ENCODE results near the gene SPTLC3.

SPTLC3 gene

DNA sequence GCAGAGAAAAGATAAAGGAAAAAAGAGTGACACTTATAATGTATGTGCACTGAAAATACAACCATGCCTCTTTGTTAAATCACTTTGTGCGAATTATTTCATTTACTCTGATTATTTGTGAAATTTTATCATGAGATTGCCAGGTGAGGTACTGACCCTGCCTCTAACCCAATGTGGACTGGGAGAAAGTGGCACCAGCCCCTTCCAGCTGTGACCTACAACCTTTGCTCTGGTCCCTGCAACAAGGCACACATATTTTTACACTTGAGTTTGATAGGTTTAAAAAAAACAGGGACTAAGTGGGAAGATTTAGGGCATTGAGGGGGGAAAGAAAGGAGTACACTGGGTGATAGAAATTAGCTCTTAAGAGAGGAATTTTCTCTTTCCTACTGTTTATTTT, 132.0 kb downstream of the SPTLC3 start:
- TF ChIP-seq GATA3 (IDR thresholded peaks at IDR 0.05; ENCODE audit: low read depth, low read length): no peak
- TF ChIP-seq GATA2 (IDR thresholded peaks at IDR 0.05; ENCODE audit: low read depth, low read length): no peak

DNA sequence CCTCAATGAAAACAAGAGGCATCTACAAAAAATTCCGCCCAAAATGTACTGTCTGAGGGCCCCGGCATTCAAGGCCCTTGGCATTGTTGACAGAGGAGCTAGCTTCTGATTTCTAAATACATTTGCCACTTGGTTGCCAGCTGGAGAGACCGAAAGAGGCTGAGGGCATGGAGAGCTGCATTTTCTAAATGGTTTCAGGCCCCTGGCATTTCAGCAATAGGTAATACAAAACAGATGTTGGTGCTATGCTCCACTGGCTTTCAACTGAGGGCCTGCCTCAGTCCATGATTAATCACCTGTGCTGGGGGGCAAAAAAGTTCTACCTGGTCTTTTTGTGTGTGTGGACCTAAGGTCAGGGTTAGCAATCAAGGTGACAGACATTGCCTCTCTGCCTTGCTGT, 132.8 kb downstream of the SPTLC3 start:
- TF ChIP-seq GATA3 (IDR thresholded peaks at IDR 0.05; ENCODE audit: low read depth, low read length) (no peak), GATA2 (IDR thresholded peaks at IDR 0.05; ENCODE audit: low read depth, low read length) (no peak)

DNA sequence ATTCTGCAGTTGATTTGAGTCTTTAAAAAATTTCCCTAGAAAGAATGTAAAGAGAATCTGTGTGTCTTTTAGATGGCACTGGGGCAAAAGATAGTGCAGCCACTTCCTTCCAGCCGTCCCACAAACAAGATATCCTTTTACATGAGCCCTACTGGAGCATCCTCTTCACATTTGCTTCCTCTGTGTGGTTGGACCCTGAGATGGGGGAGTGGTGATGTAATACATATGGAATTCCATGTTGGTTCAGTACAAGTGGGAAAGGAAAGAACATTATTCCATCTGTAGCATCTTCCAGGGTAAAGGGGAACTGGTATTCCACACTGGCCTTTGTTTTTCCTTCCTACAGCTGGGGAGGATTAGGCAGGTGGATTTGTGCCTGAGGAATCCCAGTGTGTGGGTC, 133.4 kb downstream of the SPTLC3 start:
- no peak for TF ChIP-seq GATA3 (IDR thresholded peaks at IDR 0.05; ENCODE audit: low read depth, low read length)
- no peak for TF ChIP-seq GATA2 (IDR thresholded peaks at IDR 0.05; ENCODE audit: low read depth, low read length)

DNA sequence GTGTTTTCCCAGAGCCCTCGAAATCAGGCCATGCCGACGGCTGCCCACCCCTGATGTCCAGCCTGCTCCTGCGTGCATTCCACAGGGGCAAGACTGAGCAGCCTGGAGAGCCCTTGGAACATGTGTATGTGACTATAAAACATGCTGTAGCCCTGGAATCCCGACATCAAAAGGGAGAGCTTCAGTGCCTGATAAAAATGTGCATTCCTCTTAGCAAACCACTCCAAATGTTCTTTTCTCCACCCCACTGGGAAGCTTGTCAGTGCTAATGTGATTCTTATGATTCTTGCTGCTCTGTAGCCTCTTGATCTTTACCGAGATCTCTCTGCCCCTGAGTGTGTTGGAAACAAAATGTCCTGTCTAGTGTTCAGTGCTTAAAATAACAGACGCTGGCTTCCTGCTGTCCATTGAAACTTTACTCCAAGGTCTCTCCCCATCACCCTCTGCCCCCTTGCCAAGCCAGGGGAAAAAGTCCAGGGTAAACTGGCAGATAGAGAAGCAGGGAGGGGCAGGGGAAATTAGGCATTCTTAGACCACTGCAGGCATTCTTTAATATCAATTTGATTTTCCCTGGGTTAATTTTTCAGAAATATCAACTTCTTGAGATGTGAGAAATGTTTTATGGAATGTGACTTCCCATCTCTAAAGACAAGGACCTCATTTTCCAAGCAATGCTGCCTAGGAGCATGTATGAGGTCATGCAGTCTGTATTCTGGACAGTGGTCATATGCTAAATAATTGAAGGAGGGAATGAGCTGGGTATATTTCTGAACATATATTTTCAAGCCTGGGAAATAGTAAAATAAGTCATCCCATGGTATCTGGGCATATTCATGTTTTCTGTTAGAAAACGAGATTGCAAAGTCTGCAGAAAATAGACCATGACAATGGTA, 138.5 kb downstream of the SPTLC3 start:
- TF ChIP-seq GATA2 (IDR thresholded peaks at IDR 0.05; ENCODE audit: low read depth, low read length) (no peak), GATA3 (IDR thresholded peaks at IDR 0.05; ENCODE audit: low read depth, low read length) (no peak)

DNA sequence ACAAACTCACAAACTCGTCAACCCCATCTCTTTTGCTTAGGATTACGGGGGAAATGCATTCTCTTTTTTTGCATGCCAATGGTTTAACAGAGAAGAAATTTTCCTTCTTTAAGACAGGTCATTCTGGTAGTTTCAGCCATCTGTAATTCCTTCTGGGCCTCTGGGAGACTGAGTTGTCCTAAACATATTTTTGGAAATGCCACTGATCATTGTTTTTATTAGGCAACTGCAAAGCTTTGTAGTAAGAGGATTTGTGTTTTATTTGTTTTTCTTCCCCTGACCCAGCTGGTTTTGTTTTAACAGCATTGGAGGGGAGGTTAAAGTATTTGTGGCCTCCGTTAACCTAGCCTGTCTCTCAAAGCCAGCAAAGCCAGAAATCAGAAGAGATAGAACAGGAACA, 139.2 kb downstream of the SPTLC3 start:
- TF ChIP-seq GATA3 (IDR thresholded peaks at IDR 0.05; ENCODE audit: low read depth, low read length): no peak
- TF ChIP-seq GATA2 (IDR thresholded peaks at IDR 0.05; ENCODE audit: low read depth, low read length): no peak

DNA sequence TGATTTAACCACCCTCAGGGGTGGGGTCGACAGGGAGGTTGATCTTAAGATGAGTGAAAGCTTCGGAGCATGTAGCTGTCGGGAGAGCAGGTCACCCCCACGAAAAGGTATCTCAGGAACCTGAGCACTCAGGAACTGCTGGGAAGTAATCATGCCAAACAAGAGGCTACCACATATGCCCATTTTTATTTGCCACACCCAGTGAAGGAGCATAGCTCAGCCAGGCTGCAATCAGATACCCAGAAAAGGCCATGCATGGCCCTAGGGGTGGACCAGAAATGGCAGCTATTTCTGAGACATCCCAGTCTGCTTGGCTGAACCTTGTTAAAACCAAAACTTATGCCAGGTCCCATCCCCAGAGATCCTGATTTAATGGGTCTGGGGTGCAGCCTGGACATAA, 139.6 kb downstream of the SPTLC3 start:
- TF ChIP-seq GATA2 (IDR thresholded peaks at IDR 0.05; ENCODE audit: low read depth, low read length) (no peak), GATA3 (IDR thresholded peaks at IDR 0.05; ENCODE audit: low read depth, low read length) (no peak)

DNA sequence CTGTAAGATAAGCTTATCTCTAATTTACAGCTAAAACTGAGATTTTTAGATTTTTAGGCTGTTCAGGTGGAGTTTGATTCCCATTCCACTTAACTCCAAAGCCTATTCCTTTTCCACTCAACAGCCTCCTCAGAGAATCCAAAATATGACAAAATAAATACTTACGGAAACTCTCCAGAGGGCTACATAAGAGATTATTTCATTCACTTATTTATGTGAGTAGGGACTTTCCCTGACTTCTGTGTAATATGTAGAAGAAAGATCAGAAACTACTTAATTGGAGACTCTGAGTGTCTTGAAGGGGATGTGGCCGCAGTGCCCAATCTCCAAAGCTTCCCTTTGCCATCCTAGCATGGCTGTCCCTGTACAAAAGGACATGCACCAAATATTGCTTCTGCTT, 140.2 kb downstream of the SPTLC3 start:
- TF ChIP-seq GATA3 (IDR thresholded peaks at IDR 0.05; ENCODE audit: low read depth, low read length): no peak
- no peak for TF ChIP-seq GATA2 (IDR thresholded peaks at IDR 0.05; ENCODE audit: low read depth, low read length)

DNA sequence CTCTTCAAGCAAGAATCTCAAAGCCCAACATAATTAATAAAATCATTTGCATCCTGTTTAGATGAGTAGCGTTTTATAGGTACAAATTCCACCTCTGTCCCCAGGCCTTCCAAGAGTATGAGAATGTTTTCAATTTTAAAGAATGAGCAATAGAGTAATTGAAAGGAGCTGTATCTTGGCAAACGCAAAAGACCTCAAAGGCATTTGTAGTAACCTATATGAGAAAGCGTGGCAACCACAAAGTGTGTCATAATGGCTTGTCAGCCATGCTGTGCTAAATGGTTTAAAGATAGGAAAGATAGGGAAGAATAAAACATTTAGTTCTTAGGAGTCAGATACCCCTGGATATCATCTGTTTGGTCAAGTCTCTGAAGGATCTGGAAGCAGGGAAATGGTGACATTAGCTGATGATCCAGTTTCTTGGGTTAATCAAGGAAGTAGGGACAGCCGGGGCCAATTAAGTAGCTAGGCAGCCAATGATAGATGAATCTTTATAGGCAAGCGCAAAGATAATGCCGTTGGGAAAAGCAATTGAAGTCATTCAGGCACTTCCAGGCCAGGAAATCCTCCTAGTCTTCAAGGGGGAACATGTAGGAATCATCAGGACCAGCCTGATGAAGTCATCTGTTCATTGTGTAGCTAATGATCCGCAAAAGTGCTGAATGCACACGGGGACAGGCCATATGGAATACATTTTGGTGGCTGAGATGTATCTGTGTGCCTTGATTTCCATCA, 140.8 kb downstream of the SPTLC3 start:
- TF ChIP-seq GATA2 (IDR thresholded peaks at IDR 0.05; ENCODE audit: low read depth, low read length) (no peak), GATA3 (IDR thresholded peaks at IDR 0.05; ENCODE audit: low read depth, low read length) (no peak)

DNA sequence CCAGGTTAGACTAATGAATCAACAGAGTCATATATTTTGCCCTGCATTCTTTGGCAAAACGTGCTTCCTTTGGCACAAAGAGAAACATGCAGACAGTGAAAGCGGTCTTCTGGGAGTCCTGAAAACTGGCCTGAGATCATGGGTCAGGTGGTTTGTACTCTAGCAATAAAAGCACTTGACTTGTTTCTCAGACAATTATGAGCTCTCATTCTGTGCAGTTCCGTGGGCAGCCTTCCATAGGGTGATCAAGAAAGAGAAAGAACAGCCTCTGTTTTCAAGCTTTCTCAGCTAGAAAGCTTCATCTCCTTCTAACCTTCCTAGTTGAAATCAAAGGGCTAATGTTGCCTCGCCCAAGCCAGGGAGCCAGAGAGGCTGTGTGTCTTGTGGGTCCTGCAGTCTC, 149.6 kb downstream of the SPTLC3 start:
- TF ChIP-seq GATA2 (IDR thresholded peaks at IDR 0.05; ENCODE audit: low read depth, low read length) (no peak), GATA3 (IDR thresholded peaks at IDR 0.05; ENCODE audit: low read depth, low read length) (no peak)

DNA sequence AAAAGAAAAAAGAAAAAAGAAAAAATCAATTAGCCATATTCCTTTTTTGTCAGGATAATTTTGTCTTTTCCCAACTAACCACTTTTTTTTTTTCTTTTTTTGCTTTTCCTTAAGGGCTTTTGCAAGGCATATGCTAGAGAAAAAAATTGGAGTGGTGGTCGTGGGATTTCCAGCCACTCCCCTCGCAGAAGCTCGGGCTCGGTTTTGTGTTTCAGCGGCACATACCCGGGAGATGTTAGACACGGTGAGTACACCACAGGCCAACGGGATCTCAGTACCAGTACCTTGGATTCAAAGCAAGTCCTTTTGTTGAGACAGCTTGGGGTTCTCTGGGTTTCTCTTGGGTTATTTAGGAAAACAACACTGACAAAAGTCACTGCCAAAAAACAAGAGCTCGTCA, 151.1 kb downstream of the SPTLC3 start:
- TF ChIP-seq GATA3 (IDR thresholded peaks at IDR 0.05; ENCODE audit: low read depth, low read length): no peak
- TF ChIP-seq GATA2 (IDR thresholded peaks at IDR 0.05; ENCODE audit: low read depth, low read length): no peak

DNA sequence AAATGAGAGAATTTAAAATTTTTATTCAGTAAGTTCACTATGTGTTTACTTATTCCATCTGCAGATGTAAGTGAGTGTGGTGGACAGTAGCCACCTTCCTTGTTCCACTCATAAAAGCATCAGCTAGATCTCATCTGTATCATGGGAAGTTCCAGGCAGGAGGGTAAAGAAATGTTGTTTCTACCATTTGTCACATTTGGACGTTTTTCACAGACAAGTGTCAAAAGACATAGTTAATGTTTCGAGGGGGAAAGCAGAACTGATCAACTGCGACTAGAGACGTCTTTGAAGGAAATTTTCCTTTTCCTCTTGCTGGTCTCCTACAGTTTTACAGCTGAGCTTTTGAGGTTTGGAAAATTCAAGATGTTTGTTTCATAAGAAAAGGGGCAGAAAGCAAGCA, 156.4 kb downstream of the SPTLC3 start:
- no peak for TF ChIP-seq GATA2 (IDR thresholded peaks at IDR 0.05; ENCODE audit: low read depth, low read length)
- no peak for TF ChIP-seq GATA3 (IDR thresholded peaks at IDR 0.05; ENCODE audit: low read depth, low read length)

DNA sequence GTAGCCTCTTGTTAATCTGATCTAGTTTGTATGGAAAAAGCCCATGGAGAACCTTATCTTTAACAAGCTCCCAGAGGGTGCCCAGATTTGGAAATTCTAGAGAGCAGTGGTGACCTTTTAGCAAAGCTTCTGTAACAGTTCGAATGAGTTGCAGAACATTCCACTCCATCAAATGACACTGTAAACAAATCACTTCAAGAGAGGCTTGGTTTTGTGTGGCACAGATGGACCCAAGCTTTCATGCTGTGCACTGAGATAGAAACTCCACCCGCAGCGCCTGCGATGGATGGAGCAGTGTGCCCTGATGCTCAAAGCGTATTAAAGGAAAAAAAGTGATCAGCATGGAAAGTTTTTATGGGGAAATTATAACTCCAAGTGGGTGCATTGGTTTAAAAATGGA, 157.2 kb downstream of the SPTLC3 start:
- TF ChIP-seq GATA3 (IDR thresholded peaks at IDR 0.05; ENCODE audit: low read depth, low read length) (no peak), GATA2 (IDR thresholded peaks at IDR 0.05; ENCODE audit: low read depth, low read length) (no peak)

DNA sequence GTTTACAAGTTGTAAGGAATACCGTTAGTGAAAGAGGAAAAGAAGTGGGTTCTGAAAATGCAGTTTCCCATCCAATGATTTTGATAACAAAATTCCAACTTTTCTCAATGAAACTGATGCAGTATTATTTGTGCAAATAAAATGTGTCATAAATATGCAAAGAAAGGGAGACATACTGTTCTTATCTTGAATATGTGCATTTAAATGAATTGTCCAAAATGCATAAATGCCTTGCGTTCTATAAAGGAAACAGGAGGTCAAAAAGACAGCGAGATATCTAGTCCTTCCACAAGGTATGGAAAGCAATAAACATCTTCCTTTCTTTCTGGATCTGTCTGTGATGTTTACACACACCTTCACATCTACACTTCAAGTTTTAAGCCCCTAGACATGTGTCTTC, 157.7 kb downstream of the SPTLC3 start:
- TF ChIP-seq GATA2 (IDR thresholded peaks at IDR 0.05; ENCODE audit: low read depth, low read length) (no peak), GATA3 (IDR thresholded peaks at IDR 0.05; ENCODE audit: low read depth, low read length) (no peak)

DNA sequence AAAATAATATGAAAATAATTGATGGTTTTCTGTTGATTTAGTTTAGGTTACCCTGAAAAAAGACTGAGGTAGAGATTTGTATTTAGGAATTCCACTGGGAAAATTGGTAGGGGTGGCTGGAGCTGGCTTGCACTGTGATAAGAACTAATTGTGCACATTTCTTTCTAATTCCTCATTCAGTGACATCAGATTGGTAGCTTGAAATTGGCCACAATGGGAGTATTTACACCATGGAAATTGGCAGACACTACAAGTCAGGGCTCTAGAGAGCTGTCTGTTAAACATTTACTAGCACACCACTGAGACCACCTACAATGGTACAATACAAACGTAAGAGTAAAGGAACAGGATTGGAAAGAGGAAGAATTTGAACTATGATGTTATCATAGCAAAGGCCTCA, 160.3 kb downstream of the SPTLC3 start:
- no peak for TF ChIP-seq GATA2 (IDR thresholded peaks at IDR 0.05; ENCODE audit: low read depth, low read length)
- no peak for TF ChIP-seq GATA3 (IDR thresholded peaks at IDR 0.05; ENCODE audit: low read depth, low read length)

DNA sequence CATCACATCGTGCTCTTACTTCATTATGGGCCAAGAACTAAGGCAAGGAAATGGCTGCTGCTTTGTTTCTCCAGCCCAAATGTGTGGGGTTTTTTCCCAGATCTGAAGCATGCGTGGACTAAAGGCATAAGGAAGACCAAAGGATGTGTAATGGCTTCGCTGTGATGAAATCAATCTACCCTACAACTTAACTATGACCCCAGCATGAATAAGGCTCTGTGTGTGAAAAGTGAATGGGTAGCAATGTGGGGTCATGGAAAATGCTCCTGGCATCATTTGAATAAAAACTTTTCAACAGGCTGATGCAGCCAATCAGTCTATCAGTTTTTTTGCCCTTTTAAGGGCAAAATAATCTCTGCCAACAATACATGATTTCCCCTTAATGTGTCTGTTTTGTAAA, 162.0 kb downstream of the SPTLC3 start:
- no peak for TF ChIP-seq GATA3 (IDR thresholded peaks at IDR 0.05; ENCODE audit: low read depth, low read length)
- TF ChIP-seq GATA2 (IDR thresholded peaks at IDR 0.05; ENCODE audit: low read depth, low read length): no peak

All from SH-SY5Y (cell line).